Central memory CD8-positive, alpha-beta T cell (primary cell): ENCODE results near the gene TTLL11.
"Not testable (repeated sequence)": the region's sequence is repeated elsewhere in the genome, so short reads cannot be mapped to it uniquely, and the experiment has no call there.

Experiments
- ATAC-seq: fragments of 150-1000 bp; cut with Tn5 transposase; replicated peaks from 2 replicates; pipeline ENCODE4 v1.10.0; 2022; ENCODE audit warnings: mild to moderate bottlenecking, moderate FRiP score, moderate number of reproducible peaks; ENCODE audit not compliant: poor library complexity, severe bottlenecking; ENCODE audit errors: extremely low read depth
- DNase-seq, 2 donors: peaks; one replicate each; pipeline ENCODE4 v3.0.0; 2021; ENCODE audit warnings: low spot score in 2 of 2
- H3K27ac Mint-ChIP-seq: one replicate; pipeline ENCODE4 v1.8.0; 2022; ENCODE audit warnings: low read depth, mild to moderate bottlenecking, moderate library complexity, mixed read lengths
- H3K27me3 Mint-ChIP-seq: one replicate; pipeline ENCODE4 v1.8.0; 2022; ENCODE audit warnings: mixed read lengths
- H3K36me3 Mint-ChIP-seq: one replicate; pipeline ENCODE4 v1.8.0; 2022; ENCODE audit warnings: mild to moderate bottlenecking, moderate library complexity, mixed read lengths; ENCODE audit not compliant: insufficient read depth
- H3K4me1 Mint-ChIP-seq: one replicate; pipeline ENCODE4 v1.8.0; 2022; ENCODE audit warnings: mixed read lengths
- H3K4me3 Mint-ChIP-seq: one replicate; pipeline ENCODE4 v1.8.0; 2022; ENCODE audit warnings: mild to moderate bottlenecking, moderate library complexity, mixed read lengths
- H3K9me3 Mint-ChIP-seq: one replicate; pipeline ENCODE4 v1.8.0; 2022; ENCODE audit warnings: mixed read lengths

The TTLL11 gene

DNA sequence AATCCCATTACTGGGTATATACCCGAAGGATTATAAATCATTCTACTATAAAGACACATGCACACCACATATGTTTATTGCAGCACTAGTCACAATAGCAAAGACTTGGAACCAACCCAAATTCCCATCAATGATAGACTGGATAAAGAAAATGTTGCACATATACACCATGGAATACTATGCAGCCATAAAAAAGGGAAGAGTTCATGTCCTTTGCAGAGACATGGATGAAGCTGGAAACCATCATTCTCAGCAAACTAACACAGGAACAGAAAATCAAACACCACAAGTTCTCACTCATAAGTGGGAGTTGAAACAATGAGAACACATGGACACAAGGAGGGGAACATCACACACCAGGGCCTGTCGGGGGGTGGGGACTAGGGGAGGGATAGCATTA is 198.7 kb downstream of the TTLL11 start:
- not testable (repeated sequence) for H3K4me1 Mint-ChIP-seq, H3K27me3 Mint-ChIP-seq, H3K36me3 Mint-ChIP-seq, H3K4me3 Mint-ChIP-seq, ATAC-seq, DNase-seq, H3K27ac Mint-ChIP-seq, H3K9me3 Mint-ChIP-seq

DNA sequence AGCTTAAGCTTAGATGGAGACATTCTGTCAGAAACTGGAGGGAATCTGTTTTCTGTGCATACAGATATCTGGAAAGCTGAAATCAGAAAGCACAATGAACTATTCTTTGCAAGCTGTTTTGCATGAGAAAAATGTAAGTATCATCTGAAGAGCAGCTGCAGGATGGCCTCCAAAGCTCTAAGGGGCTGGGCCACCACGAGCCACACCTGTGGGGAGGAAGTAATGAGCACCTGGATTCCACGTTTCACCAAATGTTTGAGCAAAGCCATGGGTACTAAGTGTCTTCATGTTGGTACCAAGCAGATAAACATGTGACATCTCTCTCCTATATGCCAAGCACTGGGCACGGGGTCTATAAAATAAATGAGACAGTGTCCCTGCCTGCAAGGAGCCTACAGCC is 199.3 kb downstream of the TTLL11 start:
- DNase-seq, result no peak
- ATAC-seq, result no peak
- no peaks in the 10 kb centered on the region for H3K9me3 Mint-ChIP-seq
- H3K27ac Mint-ChIP-seq, result no peak overlapping the region
- no peaks in the 10 kb centered on the region for H3K36me3 Mint-ChIP-seq
- no peak overlapping the region for H3K4me3 Mint-ChIP-seq
- no peaks in the 10 kb centered on the region for H3K27me3 Mint-ChIP-seq
- H3K4me1 Mint-ChIP-seq, result no peaks in the 10 kb centered on the region

DNA sequence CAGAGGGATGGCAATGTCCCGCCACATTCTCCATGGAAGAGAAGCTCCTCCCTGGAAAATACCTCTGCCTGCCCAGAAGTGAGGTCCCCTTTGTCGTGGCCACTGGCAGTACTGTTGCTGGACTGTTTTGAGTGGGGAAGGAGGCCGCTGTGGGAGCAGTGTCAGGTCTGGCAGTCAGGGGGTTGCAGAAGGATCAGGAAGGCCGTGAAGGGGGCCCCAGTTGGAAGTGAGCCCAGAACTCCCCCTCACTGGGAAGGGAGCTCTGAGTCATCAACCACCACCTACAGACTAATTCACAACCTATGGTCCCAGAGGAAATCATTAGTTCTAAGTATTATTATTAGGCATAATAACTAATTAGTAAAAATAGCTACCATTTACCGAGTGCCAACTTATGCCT is 200.4 kb downstream of the TTLL11 start:
- DNase-seq, result no peak

DNA sequence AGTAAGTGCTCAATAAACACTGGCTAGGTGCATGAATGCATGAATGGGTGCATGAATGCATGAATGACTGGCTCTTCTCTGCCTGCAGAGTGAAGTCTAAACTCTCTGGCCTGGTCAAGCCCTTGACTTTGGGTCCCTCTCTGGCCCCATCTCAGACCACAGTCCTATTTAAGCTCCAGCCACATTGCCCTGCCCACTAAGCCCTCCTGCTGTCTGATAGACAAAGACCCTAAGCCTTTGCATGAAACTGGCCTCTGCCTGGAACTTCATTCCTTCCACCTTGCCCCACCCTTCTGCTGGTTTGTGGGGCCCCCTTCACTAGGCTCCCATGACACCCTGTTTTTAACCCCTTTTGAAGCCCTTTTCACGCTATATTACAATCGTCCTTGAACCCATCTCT is 202.4 kb downstream of the TTLL11 start:
- Mint-ChIP-seq H3K4me1 (no peaks in the 10 kb centered on the region), H3K27ac (no peak overlapping the region), H3K27me3 (no peaks in the 10 kb centered on the region), H3K9me3 (no peaks in the 10 kb centered on the region), H3K36me3 (no peaks in the 10 kb centered on the region), H3K4me3 (no peak overlapping the region)
- no peak for ATAC-seq
- DNase-seq, result no peak

More for the DNA sequence above, 200.4 kb downstream of the TTLL11 start:
- ATAC-seq, result no peak
- Mint-ChIP-seq H3K27ac (no peak overlapping the region), H3K9me3 (no peaks in the 10 kb centered on the region), H3K36me3 (no peaks in the 10 kb centered on the region), H3K4me3 (no peak overlapping the region), H3K4me1 (no peaks in the 10 kb centered on the region), H3K27me3 (no peaks in the 10 kb centered on the region)

DNA sequence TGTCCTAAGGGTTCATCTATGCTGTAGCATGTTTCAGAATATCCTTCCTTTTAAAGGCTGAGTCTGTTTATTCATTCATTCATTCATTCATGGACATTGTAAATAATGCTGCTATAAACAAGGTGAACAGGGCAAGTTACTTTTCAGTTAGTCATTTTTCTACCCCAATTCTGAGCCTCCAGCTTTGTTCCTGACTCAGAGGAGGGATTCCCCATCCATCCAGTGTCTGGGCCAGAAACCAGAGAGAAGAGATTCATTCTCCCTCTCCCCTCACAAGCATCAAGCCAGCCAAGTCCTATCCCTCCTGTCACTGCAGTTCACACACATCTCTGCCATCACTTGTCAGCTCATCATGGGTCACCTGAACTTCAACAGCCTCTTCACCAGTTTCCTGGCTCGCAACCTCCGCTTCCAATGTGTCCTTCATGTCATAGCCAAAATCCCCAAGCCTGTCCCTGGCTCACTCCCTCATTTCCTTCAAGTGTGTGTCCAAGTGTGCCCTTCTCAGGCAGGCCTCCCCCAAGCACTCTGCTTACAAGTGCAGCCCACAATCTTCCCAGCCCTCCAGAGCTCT is 203.0 kb downstream of the TTLL11 start:
- no peak for DNase-seq

DNA sequence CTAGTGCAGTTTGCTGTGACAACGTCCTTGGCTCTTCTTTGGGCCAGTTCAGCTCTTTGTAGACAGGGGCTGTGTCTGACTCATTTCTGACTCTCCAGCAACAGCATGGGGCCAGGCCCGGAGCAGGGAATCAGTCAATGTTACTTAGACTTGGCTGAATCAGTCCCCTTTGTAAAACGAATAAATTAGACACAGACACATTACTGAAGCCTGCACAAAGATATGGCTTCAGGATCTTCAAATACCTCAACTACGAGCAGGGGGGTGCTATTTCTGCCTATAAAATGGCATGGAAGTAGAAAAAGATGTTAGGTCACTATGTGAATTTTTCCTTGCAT is 204.7 kb downstream of the TTLL11 start:
- ATAC-seq (no peak), DNase-seq (no peak)
- no peaks in the 10 kb centered on the region for H3K4me1 Mint-ChIP-seq
- H3K9me3 Mint-ChIP-seq, result no peaks in the 10 kb centered on the region
- no peaks in the 10 kb centered on the region for H3K27me3 Mint-ChIP-seq
- no peaks in the 10 kb centered on the region for H3K36me3 Mint-ChIP-seq
- H3K4me3 Mint-ChIP-seq, result no peak overlapping the region
- no peak overlapping the region for H3K27ac Mint-ChIP-seq

More for the DNA sequence above, 203.0 kb downstream of the TTLL11 start:
- Mint-ChIP-seq H3K9me3 (no peaks in the 10 kb centered on the region), H3K36me3 (no peaks in the 10 kb centered on the region), H3K4me1 (no peaks in the 10 kb centered on the region), H3K4me3 (no peak overlapping the region), H3K27me3 (no peaks in the 10 kb centered on the region), H3K27ac (no peak overlapping the region)
- no peak for ATAC-seq

DNA sequence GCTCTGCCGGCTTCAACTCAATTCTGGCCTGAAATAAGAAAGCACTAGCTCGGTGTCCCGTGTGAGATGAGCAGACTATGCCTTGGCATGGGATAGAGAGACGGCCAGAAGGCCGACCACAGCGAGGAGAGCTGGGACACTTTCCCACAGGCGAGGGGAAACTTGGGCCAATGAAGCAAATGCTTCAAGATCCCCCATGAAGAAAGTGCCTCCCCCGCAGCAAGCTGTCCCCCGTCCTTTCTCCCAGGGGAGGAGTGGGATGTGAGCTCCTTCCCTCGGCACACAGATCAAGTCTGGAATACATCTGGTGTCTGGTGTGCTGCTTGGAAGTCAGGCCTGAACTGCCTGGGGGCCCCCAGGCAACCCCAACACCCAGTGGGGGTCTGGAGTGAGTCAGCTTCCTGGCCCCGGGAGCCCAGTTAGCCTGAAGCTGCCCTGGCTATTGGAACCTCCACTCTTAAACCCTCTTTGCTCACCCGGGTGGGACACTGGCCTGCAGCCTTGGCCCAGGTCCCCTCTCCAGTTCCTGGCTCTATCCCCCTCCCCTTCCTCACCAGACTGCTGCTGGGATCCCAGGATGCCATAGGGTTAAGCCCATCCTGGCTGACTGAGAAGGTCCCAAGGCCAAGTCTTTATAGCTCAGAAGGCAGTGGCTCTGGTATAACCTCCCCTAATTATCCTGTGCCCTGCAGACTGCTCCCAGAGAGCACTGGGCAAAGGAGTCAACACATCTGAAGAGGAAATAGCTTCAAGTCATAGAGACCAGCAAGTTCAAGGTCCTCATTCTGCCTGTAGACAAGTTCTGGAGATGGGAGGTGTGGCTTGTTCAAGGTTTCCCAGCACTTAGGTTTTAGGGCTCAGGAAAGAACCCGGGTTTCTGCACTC is 205.3 kb downstream of the TTLL11 start:
- H3K4me1 Mint-ChIP-seq, result no peaks in the 10 kb centered on the region
- no peaks in the 10 kb centered on the region for H3K9me3 Mint-ChIP-seq
- no peaks in the 10 kb centered on the region for H3K27me3 Mint-ChIP-seq
- H3K36me3 Mint-ChIP-seq, result no peaks in the 10 kb centered on the region
- no peak overlapping the region for H3K4me3 Mint-ChIP-seq
- DNase-seq (no peak), ATAC-seq (no peak)
- H3K27ac Mint-ChIP-seq, result no peak overlapping the region

DNA sequence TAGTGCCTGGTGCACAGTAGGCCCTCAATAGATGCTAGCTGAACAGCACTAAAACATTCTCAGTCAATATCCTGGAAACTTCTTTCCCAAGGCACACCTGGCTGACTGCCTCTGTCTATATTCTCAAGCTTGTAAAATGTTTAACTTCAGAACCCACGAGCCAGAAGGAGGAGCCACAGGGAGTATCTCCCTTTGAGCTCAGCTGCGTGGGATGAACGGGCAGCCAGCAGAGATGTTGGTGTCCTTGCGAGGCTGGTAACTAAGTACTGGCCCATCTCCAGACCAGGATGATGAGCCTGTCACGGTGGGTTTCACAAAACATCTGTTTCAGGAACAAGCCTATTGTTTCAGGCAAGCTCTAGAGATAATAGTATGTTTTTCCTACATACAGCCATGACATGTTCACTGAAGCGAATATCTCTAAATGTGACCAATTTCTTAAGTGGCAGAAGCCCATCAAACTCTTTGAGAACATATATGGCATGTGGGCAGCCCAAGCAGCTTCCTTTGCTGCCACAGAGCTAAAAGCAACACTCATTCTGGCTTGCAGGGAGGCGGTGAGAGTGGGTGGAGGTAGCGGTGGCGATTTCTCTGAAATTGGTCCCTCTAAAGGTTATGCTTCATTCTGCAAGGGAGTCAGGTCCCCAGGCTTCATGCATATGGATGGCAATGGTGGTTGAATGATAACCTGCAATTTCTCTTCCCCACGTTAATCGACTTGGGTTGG is 206.2 kb downstream of the TTLL11 start:
- Mint-ChIP-seq H3K27me3 (no peaks in the 10 kb centered on the region), H3K4me1 (no peaks in the 10 kb centered on the region), H3K27ac (no peak overlapping the region), H3K4me3 (no peak overlapping the region), H3K9me3 (no peaks in the 10 kb centered on the region), H3K36me3 (no peaks in the 10 kb centered on the region)
- ATAC-seq, result no peak
- no peak for DNase-seq

DNA sequence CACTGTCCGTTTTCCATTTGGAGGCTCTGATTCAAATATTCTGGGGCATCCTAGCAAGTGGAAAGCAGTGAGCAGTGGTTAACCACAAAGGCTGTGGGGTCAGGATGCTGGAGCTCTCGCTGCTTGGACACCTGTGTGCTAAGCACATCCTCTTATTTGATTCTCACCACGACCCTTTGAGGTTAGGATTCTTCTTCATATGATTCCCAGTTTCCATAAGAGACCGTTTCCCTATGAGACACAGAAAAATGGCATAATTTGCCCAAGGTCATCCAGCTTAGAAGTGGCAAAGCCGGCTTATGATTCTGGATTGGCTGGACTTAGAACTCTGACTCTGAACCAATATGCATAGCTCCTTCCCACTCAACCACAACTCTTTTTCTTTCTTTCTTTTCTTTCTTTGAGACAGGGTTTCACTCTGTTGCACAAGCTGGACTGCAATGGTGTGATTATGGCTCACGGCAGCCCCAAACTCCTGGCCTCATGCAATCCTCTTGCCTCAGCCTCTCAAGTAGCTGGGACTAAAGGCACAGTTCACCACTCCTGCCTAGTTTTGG is 207.7 kb downstream of the TTLL11 start:
- H3K27ac Mint-ChIP-seq, result no peak overlapping the region
- H3K4me3 Mint-ChIP-seq, result no peak overlapping the region
- no peaks in the 10 kb centered on the region for H3K9me3 Mint-ChIP-seq
- H3K27me3 Mint-ChIP-seq, result no peaks in the 10 kb centered on the region
- DNase-seq, result no peak
- no peaks in the 10 kb centered on the region for H3K36me3 Mint-ChIP-seq
- ATAC-seq, result no peak
- H3K4me1 Mint-ChIP-seq, result no peaks in the 10 kb centered on the region

DNA sequence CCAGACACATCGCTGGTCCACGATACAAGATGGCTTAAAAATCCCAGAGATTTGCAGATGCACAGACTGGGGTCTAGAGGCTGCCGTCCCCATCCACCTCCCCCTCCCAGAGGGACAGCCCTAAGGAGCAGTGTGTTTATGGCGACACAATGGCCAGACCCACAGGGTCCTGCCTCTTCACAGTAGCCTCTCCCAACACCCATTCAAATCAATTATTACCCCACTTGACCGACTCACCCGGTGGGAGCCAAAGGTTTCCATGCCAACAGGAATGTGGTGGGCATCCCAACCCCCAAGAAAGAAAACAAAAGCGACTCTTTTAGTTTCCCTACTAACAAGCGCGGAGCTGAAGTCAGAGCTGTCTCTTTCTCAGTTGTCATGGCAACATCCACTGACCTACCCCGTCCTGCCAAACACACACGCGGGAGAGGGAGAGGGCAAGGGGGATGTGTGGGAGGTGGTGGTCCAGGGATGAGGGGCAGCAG is 209.0 kb downstream of the TTLL11 start:
- Mint-ChIP-seq H3K4me1 (no peaks in the 10 kb centered on the region), H3K27ac (no peak overlapping the region), H3K27me3 (no peaks in the 10 kb centered on the region), H3K4me3 (no peak overlapping the region), H3K36me3 (no peaks in the 10 kb centered on the region), H3K9me3 (no peaks in the 10 kb centered on the region)
- DNase-seq (no peak), ATAC-seq (no peak)

DNA sequence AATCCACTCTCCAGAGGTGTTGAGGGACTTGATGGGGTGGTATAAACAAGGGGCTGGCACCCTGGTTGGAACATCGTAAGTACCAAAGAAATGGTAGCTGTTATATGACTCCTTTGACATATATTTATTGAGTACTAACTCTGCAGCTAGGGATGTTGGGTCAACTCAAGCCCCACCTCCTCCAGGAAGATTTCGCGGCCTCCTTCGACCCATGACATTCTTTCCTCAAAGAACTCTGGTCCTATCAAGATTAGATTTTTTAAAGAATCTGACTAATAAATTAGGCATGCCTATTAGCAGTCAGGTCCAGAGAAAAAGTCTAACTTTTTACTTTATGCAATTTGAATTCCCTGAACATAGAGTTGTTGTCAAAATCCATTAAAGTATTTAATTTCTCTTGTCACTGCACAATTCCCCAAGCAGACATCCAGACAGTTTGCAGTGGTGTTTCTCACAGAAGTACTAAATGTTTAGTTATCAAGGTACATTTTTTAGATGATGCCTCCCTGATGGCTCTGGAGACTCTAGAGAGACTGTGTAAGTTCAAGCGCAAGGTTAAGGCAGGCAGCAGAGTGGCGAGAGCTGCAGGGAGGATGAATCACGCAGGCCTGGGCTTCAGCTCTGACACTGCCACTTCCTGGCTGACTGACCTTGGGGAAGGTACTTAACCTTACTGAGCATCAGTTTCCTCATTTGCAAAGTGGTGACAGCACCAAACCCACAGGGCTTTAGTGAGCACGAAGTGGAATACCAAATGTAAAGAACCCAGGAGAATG is 209.6 kb downstream of the TTLL11 start:
- DNase-seq (no peak), ATAC-seq (no peak)
- Mint-ChIP-seq H3K4me3 (no peak overlapping the region), H3K27me3 (no peaks in the 10 kb centered on the region), H3K36me3 (no peaks in the 10 kb centered on the region), H3K4me1 (no peaks in the 10 kb centered on the region), H3K27ac (no peak overlapping the region), H3K9me3 (no peaks in the 10 kb centered on the region)

DNA sequence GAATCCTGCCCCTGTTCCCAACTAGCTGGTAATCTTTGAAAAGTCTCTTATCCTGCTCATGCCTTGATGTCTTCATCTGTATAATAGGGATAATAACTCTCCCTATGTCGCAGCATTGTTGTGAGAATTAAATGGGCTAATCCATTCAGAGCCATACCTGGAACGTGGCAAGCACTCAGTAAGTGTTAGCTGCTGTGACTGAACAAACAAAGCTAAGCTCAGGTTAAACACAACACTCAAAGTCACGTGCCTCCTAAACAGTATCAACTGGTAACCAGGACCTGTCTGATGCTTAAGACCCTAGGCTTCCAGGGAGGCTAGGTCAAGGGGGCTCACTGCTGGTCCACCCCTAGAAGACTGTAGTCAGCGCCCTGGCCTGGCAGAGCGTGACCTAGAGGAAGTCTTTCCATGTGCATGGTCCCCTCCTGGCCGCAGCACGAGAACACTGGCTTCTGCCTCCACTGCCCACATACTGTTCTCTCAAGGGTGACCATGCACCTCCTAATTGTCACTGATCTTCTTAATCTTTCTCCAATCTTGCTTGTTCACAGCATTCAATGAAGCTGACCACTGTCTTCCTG is 211.1 kb downstream of the TTLL11 start:
- no peaks in the 10 kb centered on the region for H3K27me3 Mint-ChIP-seq
- H3K4me3 Mint-ChIP-seq, result no peak overlapping the region
- H3K9me3 Mint-ChIP-seq, result no peaks in the 10 kb centered on the region
- H3K4me1 Mint-ChIP-seq, result no peaks in the 10 kb centered on the region
- no peaks in the 10 kb centered on the region for H3K36me3 Mint-ChIP-seq
- H3K27ac Mint-ChIP-seq, result no peak overlapping the region
- no peak for DNase-seq
- ATAC-seq, result no peak
